ENCODE results near the gene AIFM1. TPM values are rescaled to one million over a fixed set of nuclear protein-coding genes. Genes with fewer than 3 reads are reported as not detected.

AIFM1 gene
- total RNA-seq, 1 donor from 2014 or later = 48.5 TPM

GRCh38 chrX:130197464-130197863 lies 31.8 kb upstream of the AIFM1 start:
- H3K27ac Mint-ChIP-seq = no peak overlapping the region
- H3K27me3 Mint-ChIP-seq = peaks cover under 1% of the 10 kb centered on the region
- H3K4me1 Mint-ChIP-seq (ENCODE audit: unreplicated experiment) = no peaks in the 10 kb centered on the region
- no peak for DNase-seq (ENCODE audit: extremely low spot score, unreplicated experiment)
- TF ChIP-seq CTCF (conservative IDR thresholded peaks at IDR 0.05) = no peak
- no peaks in the 10 kb centered on the region for H3K36me3 Mint-ChIP-seq
- H3K4me3 Mint-ChIP-seq = no peak overlapping the region
- no peaks in the 10 kb centered on the region for H3K9me3 Mint-ChIP-seq

- H3K9me3 Mint-ChIP-seq = no peaks in the 10 kb centered on the region
- DNase-seq (ENCODE audit: extremely low spot score, unreplicated experiment) = no peak
- no peak overlapping the region for H3K27ac Mint-ChIP-seq
- no peak for TF ChIP-seq CTCF (conservative IDR thresholded peaks at IDR 0.05)
- no peaks in the 10 kb centered on the region for H3K4me1 Mint-ChIP-seq (ENCODE audit: unreplicated experiment)
- peaks cover 3% of the 10 kb centered on the region for H3K27me3 Mint-ChIP-seq
- H3K4me3 Mint-ChIP-seq = no peak overlapping the region
- H3K36me3 Mint-ChIP-seq = no peaks in the 10 kb centered on the region
Measured at GRCh38 chrX:130196466-130196865, 30.8 kb upstream of the AIFM1 start.

- no peak overlapping the region for H3K27ac Mint-ChIP-seq
Measured at GRCh38 chrX:130190801-130191200, 25.2 kb upstream of the AIFM1 start.

GRCh38 chrX:130186651-130187050 lies 21.0 kb upstream of the AIFM1 start:
- no peak for TF ChIP-seq CTCF (conservative IDR thresholded peaks at IDR 0.05)
- Mint-ChIP-seq H3K27me3 (no peaks in the 10 kb centered on the region), H3K36me3 (no peaks in the 10 kb centered on the region), H3K27ac (no peak overlapping the region), H3K4me1 (ENCODE audit: unreplicated experiment) (no peaks in the 10 kb centered on the region), H3K4me3 (no peak overlapping the region), H3K9me3 (no peaks in the 10 kb centered on the region)
- DNase-seq (ENCODE audit: extremely low spot score, unreplicated experiment) = no peak

More at GRCh38 chrX:130190801-130191200, 25.2 kb upstream of the AIFM1 start:
- Mint-ChIP-seq H3K4me3 (no peak overlapping the region), H3K9me3 (no peaks in the 10 kb centered on the region), H3K27me3 (peaks cover 3% of the 10 kb centered on the region), H3K4me1 (ENCODE audit: unreplicated experiment) (no peaks in the 10 kb centered on the region), H3K36me3 (no peaks in the 10 kb centered on the region)
- TF ChIP-seq CTCF (conservative IDR thresholded peaks at IDR 0.05) = no peak
- no peak for DNase-seq (ENCODE audit: extremely low spot score, unreplicated experiment)

- no peak for TF ChIP-seq CTCF (conservative IDR thresholded peaks at IDR 0.05)
- DNase-seq (ENCODE audit: extremely low spot score, unreplicated experiment) = no peak
- no peak overlapping the region for H3K4me3 Mint-ChIP-seq
- H3K36me3 Mint-ChIP-seq = no peaks in the 10 kb centered on the region
- no peaks in the 10 kb centered on the region for H3K9me3 Mint-ChIP-seq
- H3K4me1 Mint-ChIP-seq (ENCODE audit: unreplicated experiment) = peaks cover 2% of the 10 kb centered on the region
- no peak overlapping the region for H3K27ac Mint-ChIP-seq
- H3K27me3 Mint-ChIP-seq = no peaks in the 10 kb centered on the region
Measured at GRCh38 chrX:130184857-130185256, 19.2 kb upstream of the AIFM1 start.

GRCh38 chrX:130184168-130184567 lies 18.5 kb upstream of the AIFM1 start:
- no peak for DNase-seq (ENCODE audit: extremely low spot score, unreplicated experiment)
- Mint-ChIP-seq H3K9me3 (no peaks in the 10 kb centered on the region), H3K27me3 (no peaks in the 10 kb centered on the region), H3K4me3 (no peak overlapping the region), H3K4me1 (ENCODE audit: unreplicated experiment) (peaks cover 6% of the 10 kb centered on the region), H3K27ac (no peak overlapping the region), H3K36me3 (no peaks in the 10 kb centered on the region)
- TF ChIP-seq CTCF (conservative IDR thresholded peaks at IDR 0.05) = no peak
